AG04450 (cell line): ENCODE measurements around the gene TOX2. TPM values are rescaled to one million over a fixed set of nuclear protein-coding genes. Genes with fewer than 3 reads are reported as not detected.

Source experiments
- CTCF ChIA-PET: fragments of 300-600, 350-600 bp; formaldehyde crosslinking; extraction: SDS; loops from one replicate; lab custom pipeline; 2022; ENCODE audit warnings: antibody characterized with exemption, inconsistent platforms; lab: Charles Lee
- POLR2A ChIA-PET: fragments of 350-600 bp; formaldehyde crosslinking; extraction: SDS; loops from one replicate; lab custom pipeline; 2021; ENCODE audit warnings: antibody characterized with exemption, inconsistent platforms; lab: Yijun Ruan, JAX
- DNase-seq: peaks from one replicate; pipeline ENCODE4 v3.0.0-alpha.2; 2011; ENCODE audit warnings: low read depth, low spot score
- H3K27ac ChIP-seq: one replicate; pipeline ENCODE4 v1.5.1; 2012; ENCODE audit warnings: low read depth, low read length, control low read depth
- H3K27me3 ChIP-seq: one replicate; pipeline ENCODE4 v1.6.0; 2012; ENCODE audit warnings: low read length; ENCODE audit not compliant: control insufficient read depth, insufficient read depth
- H3K4me3 ChIP-seq: 2 replicates; pipeline ENCODE4 v1.5.1; 2011; ENCODE audit warnings: mild to moderate bottlenecking, low read depth, low read length, control low read depth
- H3K9me3 ChIP-seq: 2 replicates; pipeline ENCODE4 v1.5.1; 2012; ENCODE audit warnings: low read length; ENCODE audit not compliant: control insufficient read depth, insufficient read depth
- CTCF ChIP-seq: IDR thresholded peaks from 2 replicates; pipeline ENCODE4 v1.5.1; 2011; ENCODE audit warnings: low read depth, low read length, control low read depth, inconsistent platforms
- polyA plus RNA-seq: library from polyadenylated mRNA; depleted of rRNA; stranded (reverse); fragments of >200 nt; gene quantifications from 2 replicates; pipeline ENCODE4 v1.2.3, GENCODE V29; 2011

TOX2 gene
- polyA plus RNA-seq, 1 experiment = 10.6 TPM

- POLR2A ChIA-PET = no interaction called here
- CTCF ChIA-PET = interaction anchor here (1.6 to 7.6 kb wide), 2 partner anchors 334 to 546 kb away, joined by 4 to 197 read pairs; no protein-coding TSS in a partner anchor
- Histone ChIP-seq H3K9me3 (no peaks in the 10 kb centered on the region; the same call in 1 of the 2 replicates), H3K4me3 (no peak overlapping the region), H3K27me3 (no peaks in the 10 kb centered on the region), H3K27ac (no peak overlapping the region)
- no peak for TF ChIP-seq CTCF
- DNase-seq = no peak
These were observed 169.8 kb downstream of the TOX2 start for GRCh38 chr20:44084439-44084838.

GRCh38 chr20:44084891-44085290 is 170.2 kb downstream of the TOX2 start:
- no peak for TF ChIP-seq CTCF
- no peaks in the 10 kb centered on the region; the same call in 1 of the 2 replicates for H3K9me3 ChIP-seq
- H3K27ac ChIP-seq = no peak overlapping the region
- H3K4me3 ChIP-seq = no peak overlapping the region
- POLR2A ChIA-PET = no interaction called here
- CTCF ChIA-PET = no interaction called here
- no peak for DNase-seq
- no peaks in the 10 kb centered on the region for H3K27me3 ChIP-seq

- Histone ChIP-seq H3K27me3 (no peaks in the 10 kb centered on the region), H3K9me3 (no peaks in the 10 kb centered on the region; the same call in 1 of the 2 replicates), H3K27ac (no peak overlapping the region), H3K4me3 (no peak overlapping the region)
- no peak for DNase-seq
- no peak for TF ChIP-seq CTCF
- ChIA-PET CTCF (interaction anchor here (0.6 kb wide), 1 partner anchor 594 kb away, joined by 3 read pairs; no protein-coding TSS in a partner anchor), POLR2A (no interaction called here)
These were observed 171.2 kb downstream of the TOX2 start for GRCh38 chr20:44085616-44086434.

- TF ChIP-seq CTCF = no peak
- ChIA-PET CTCF (interaction anchor here (1.8 kb wide), 1 partner anchor 337 kb away, joined by 6 read pairs; no protein-coding TSS in a partner anchor), POLR2A (no interaction called here)
- DNase-seq = no peak
- Histone ChIP-seq H3K27me3 (no peaks in the 10 kb centered on the region), H3K9me3 (no peaks in the 10 kb centered on the region; the same call in 1 of the 2 replicates), H3K4me3 (no peak overlapping the region), H3K27ac (no peak overlapping the region)
These were observed 172.6 kb downstream of the TOX2 start for GRCh38 chr20:44087051-44087856.
